Stimulated activated CD8-positive, alpha-beta memory T cell treated with anti-CD3 and anti-CD28 coated beads, Interleukin-2, amount 100 ng/mL, for 48 hours (primary cell): Measurements from ENCODE around the gene KRT32.

ENCODE experiments used
- DNase-seq, 2 donors: peaks; one replicate each; pipeline ENCODE4 v3.0.0-alpha.2; 2020; ENCODE audit warnings: low read depth in 2 of 2

KRT32 gene

DNA sequence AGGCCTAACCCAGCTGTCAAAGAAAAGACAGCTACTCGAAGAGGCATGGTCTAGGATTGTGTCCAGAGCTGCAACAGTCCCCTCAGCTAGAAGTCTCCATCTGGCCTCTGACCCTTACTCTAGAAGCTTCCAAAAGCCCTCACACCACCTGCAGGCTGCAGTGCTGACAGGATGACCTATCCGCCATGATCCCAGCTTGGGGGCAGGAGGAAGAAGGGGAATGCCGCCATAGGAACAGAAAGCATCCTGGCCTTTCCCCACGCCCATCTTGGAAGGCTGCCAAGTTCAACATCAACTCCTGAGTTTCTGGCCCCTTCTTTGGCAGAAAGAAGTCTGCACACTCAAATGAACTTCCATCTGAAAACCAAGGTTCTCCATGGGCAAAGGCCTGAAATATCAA is 25.6 kb upstream of the KRT32 start:
- DNase-seq: no peak

DNA sequence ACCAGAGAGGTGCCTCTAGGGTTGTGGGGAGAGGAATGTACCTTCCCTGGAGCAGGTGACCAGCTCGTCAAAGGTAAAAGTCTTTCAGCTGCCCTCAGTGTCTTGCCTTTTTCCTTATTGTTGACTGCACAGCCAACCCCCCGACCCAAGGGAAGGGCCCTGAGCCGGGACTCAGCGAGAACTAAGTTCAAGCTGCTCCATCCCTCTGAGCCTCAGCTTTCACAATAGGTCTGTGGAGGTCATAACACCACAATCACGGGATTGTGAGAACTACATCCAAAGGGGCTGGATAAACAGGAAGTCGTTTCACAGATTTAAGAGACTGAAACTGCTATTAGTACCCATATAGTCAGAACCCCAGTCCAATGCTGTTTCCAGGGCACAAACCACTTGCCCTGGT is 25.2 kb upstream of the KRT32 start:
- no peak for DNase-seq

DNA sequence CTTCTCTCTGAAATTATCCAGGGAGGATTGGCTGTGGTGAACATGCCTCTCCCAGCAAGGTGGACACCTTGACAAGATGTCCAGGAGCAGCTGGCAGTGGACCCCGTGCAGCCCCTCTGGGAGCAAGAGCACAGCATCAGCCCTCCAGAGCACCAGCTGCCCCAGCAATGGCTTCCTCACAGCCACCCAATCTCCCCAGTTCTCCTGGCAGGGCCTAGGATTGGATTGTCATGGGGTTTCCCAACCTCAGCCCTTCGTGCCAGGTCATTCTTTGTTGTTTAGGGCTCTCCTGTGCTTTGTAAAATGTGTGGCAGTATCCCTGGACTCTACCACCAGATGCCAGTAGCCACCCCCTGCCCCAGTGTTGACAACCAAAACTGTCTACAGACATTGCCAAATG is 24.3 kb upstream of the KRT32 start:
- no peak for DNase-seq

DNA sequence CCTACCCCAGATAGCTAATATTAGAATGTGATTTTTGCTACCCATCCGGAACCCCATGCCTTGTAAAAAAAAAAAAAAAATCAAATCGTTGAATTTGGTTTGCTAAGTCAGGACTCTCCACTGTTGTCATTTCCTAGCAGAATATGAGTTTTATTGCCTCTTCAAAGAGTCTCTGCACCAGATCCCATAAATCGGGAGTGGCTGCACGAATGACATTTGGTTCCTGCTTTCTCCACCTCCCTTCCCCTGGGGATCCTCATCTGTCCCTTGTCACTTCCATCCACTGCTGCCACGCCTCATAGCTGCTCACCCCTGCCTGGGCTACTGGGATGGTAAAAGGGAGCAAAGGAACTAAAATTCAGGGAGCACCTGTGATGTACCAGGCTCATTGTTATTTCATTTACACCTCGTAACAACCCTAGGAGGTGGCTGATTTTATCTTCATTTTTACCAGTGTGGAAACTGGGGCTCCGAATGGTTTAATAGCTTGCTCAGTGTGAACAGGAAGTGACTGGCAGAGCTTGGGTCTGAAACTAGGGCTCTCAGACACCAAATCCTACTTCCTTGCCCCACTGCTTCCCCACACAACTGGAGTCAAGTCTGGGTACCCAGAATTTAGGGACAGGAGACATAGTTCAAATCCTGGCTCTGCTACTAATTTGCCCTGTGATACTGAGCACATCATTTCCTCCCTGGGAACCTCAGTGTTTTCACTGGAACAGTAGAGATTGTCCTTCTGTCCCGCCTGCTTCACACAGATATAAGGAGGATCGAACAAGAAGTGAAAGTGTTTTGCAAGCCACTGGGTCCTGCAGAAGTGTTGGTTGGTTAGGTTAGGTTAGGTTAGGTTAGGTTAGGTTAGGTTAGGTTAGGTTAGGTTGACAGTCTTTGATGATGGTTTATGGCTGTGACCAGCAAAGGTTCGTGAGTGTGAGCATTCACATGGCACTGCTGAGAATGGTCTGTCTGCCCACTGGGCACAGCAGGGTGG is 23.1 kb upstream of the KRT32 start:
- no peak for DNase-seq

- no peak for DNase-seq
These were observed 22.3 kb upstream of the KRT32 start, which contains the start of gene KRT36 for GRCh38 chr17:41489531-41489930. Gene KRT36 (minus strand): TSS chr17:41489910. CDS start chr17:41489864, 46 bp downstream.

GRCh38 chr17:41486809-41487530 is 19.8 kb upstream of the KRT32 start:
- DNase-seq: peak; percentile 27 to 38

GRCh38 chr17:41486316-41486715 is 19.1 kb upstream of the KRT32 start:
- DNase-seq: no peak

DNA sequence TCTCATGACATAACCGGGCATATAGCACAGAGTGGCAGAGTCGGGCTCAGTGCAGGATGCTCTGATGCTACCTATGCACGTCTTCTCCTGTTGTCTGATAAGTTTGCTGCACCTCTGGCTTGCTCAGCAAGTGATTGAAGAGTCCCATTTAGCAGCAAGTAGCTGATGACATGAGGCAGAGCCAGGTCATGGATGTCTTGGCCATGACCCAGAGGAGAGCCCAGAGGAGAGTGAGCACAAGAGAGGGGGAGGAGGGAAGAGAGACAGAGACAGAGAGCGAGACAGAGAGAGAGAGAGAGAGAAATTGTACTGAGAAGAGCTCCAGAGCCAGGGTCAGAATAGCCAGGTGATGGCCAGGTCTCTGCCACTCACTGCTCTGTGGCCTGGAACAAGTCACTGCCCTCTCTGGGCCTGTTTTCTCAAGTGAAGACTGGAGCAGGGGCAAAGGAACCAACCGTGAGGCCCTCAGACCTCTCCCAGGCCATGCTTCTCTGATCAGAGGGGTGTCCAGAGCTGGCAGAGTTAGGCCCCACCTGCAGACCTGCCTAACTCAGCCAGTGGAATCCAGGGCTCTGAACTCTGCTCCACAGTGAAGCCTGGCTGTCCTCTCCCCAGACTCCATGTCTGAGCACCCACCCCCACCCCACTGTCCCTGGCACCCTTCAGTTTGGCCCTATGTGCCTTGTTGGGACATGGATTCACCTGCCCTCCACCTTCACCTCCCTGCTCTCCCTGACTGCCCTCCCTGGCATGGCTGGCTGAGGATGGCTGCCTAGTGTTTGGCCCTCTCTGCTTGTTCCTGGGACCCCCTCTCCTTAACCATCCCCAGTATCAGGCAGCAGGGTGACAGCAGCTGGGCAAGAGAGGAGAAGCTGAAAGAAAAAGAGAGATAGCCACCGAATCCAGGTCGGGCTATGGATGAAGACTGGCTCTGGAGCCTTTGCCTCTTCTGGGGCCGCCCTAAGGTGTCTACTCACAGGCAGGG is 18.0 kb upstream of the KRT32 start:
- no peak for DNase-seq

GRCh38 chr17:41483991-41484826 is 17.0 kb upstream of the KRT32 start:
- no peak for DNase-seq

DNA sequence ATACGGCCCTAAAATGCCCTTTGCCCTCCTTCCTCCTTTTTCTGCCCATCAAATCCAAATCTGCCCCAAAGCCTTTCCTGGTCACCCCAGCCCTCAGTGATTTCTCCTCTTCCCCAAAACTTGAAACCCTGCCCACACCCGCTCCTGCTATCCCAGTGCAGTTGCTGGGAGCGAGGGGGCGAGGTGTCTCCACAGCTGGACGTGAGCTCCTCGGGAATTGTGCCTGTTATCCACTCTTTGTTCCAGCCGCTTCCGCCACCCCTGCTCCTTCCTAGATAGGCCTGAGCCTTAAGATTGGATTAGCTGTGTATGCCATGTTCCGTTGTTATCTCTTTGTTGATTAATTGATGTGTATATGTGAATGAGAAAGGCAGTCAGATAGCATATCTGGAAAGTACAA is 16.3 kb upstream of the KRT32 start:
- no peak for DNase-seq

DNA sequence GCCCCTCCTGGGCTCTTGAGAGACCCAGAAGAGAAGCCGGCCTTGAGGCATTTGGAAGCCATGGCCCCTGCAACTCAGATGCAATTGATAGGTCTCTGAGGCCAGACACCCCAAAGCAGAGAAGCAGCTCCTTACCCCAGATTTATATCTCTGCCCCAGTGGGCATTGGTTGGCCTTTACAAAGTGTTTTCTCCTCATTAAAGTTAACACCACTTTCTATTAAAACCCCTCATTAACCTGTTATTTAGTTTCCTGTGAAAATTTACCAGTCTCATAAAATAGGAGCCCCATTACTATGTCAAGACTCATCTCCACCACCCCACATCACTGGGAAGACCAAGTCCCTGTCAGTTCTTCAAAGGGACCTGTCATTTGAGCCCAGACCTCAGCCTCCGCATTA is 13.8 kb upstream of the KRT32 start, which contains the start of gene KRT35:
TSS of gene KRT35 (minus strand) at position 116 of the 400 bp plus-strand sequence. CDS start at position 62, 54 bp downstream.
- DNase-seq: no peak

- DNase-seq: no peak
These were observed 13.4 kb upstream of the KRT32 start for GRCh38 chr17:41480581-41480980.

- no peak for DNase-seq
These were observed 12.9 kb upstream of the KRT32 start for GRCh38 chr17:41480136-41480535.

DNA sequence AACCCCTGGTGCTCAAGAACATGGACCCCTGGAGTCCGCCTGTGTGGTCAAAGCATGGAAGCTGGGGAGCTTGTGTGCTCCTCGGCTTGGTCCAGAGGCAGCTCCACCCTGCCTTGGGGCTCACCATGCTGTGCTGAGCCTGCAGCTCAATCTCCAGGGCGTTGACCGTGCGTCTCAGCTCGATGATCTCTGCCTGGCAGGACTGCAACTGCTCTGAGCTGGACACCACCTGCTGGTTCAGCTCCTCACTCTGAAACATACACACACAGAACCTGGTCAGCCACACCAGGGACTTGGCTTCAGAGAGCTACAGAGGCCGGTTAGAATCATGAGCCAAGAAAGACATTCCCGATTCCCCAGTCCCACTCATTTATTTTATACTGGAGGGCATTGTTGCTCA is 11.1 kb upstream of the KRT32 start:
- no peak for DNase-seq

- DNase-seq: no peak
These were observed 10.0 kb upstream of the KRT32 start for GRCh38 chr17:41476866-41477815.

- DNase-seq: no peak
These were observed 8.2 kb upstream of the KRT32 start for GRCh38 chr17:41475421-41475820.

DNA sequence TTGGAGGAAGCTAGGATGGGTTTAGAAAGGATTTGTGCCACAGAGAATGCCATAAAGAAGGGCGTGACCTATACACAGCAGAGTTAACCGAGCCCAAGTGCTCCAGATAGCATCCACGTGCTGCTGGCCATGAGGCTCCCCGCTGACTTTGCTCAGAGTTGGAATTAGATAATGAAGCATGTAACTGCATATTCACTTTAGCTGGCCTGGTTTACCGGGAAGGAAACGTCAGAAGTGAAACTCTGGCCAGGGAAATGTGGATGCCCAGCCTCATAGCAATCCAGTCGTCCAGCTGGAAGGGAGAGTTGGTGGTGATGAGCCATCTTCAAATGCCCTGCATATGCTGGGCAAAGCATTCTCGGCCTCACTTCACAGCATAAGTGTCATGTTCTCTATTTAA is 7.7 kb upstream of the KRT32 start:
- DNase-seq: no peak

- DNase-seq: no peak
These were observed 1.2 kb upstream of the KRT32 start for GRCh38 chr17:41468346-41468745.

GRCh38 chr17:41467561-41467960 is 375 bp upstream of the KRT32 start:
- no peak for DNase-seq
